ENCODE data around the gene HS3ST6. TPM values are rescaled to one million over a fixed set of nuclear protein-coding genes. Genes with fewer than 3 reads are reported as not detected.

Gene HS3ST6
- total RNA-seq, 1 donor from 2014 or later, result 4.4 TPM

DNA sequence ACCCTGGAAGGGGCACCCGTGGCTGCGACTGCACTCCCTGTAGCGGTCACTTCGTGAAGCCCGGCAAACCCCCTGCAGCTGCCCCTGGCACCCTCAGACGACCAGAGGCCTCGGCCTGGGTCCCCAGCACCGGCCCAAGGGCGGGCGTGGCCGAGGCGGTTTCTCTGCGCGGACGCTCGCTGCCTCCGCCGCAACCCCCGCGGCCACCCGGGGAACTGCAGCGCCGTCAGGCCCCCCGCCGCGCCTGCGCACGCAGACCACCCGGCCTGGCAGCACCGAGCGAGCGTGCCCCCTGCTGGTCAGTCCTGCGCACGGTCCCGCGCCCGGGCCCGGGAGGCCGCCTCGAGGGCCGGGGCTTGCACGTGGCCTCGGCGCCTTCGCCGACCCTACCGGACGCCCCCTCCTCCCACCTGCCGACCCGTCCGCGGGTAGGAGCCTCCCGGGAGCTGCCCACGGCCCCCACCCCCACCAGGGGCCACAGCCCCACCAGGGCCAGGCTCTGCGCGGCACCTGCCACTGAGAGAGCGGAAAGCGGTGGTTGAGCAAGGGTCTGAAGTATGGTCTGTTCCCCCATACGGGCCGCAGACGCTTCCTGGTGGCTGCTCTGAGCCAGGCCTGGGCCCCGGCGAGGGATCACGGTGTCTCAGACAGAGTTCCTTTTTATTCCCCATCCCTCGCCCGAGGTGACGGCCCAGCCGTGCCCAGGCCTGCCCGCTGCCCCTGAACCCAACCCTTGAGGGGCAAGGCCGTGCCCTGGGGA, 11.5 kb upstream of the HS3ST6 start:
- no peaks in the 10 kb centered on the region for H3K9me3 ChIP-seq
- intact Hi-C loops (cut with DNase I), result no loop called here
- H3K27ac ChIP-seq, result peak overlapping the region; percentile 95
- H3K36me3 ChIP-seq, result no peaks in the 10 kb centered on the region
- H3K27me3 ChIP-seq, result no peaks in the 10 kb centered on the region
- DNase-seq (ENCODE audit: extremely low spot score in 2 of 2), result no peak
- H3K4me1 ChIP-seq, result peaks cover 14% of the 10 kb centered on the region
- TF ChIP-seq, protein P1, sequence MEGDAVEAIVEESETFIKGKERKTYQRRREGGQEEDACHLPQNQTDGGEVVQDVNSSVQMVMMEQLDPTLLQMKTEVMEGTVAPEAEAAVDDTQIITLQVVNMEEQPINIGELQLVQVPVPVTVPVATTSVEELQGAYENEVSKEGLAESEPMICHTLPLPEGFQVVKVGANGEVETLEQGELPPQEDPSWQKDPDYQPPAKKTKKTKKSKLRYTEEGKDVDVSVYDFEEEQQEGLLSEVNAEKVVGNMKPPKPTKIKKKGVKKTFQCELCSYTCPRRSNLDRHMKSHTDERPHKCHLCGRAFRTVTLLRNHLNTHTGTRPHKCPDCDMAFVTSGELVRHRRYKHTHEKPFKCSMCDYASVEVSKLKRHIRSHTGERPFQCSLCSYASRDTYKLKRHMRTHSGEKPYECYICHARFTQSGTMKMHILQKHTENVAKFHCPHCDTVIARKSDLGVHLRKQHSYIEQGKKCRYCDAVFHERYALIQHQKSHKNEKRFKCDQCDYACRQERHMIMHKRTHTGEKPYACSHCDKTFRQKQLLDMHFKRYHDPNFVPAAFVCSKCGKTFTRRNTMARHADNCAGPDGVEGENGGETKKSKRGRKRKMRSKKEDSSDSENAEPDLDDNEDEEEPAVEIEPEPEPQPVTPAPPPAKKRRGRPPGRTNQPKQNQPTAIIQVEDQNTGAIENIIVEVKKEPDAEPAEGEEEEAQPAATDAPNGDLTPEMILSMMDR (IDR thresholded peaks at IDR 0.05), result peak; percentile 98 to 100 (median 99)
- peak in 1 of 2 donors; percentile 26 for TF ChIP-seq POLR2AphosphoS5 (IDR thresholded peaks at IDR 0.05; ENCODE audit: insufficient read depth in 1 of 2, low read depth in 1 of 2)
- no peak for TF ChIP-seq POLR2A (IDR thresholded peaks at IDR 0.05)
- H3K4me3 ChIP-seq, result peak overlapping the region; percentile 69 to 70

DNA sequence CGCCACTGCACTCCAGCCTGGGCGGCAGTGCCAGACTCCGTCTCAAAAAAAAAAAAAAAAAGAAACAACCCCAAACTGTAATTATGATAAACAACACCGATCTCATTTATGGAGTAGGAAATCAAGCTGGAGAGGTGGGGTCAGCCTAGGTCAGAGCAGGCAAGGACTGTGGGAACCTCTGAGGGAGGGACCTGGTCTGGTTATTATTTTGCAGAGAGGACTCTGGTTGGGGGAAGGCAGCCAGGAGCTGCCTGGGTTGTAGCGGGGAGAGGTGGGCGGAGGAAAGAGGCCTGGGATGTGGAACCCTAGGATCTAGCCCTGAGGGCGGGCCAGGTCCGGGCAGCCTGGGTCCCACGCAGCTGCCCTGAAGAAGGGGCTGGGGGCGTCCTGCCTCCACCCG, 10.9 kb upstream of the HS3ST6 start:
- Histone ChIP-seq H3K4me3 (peak overlapping the region; percentile 69 to 70), H3K9me3 (no peaks in the 10 kb centered on the region), H3K36me3 (no peaks in the 10 kb centered on the region), H3K27me3 (no peaks in the 10 kb centered on the region), H3K4me1 (peaks cover 20% of the 10 kb centered on the region), H3K27ac (peak overlapping the region; percentile 95)
- TF ChIP-seq, protein P1 (IDR thresholded peaks at IDR 0.05), result no peak
- DNase-seq (ENCODE audit: extremely low spot score in 2 of 2), result no peak
- intact Hi-C loops (cut with DNase I), result no loop called here

DNA sequence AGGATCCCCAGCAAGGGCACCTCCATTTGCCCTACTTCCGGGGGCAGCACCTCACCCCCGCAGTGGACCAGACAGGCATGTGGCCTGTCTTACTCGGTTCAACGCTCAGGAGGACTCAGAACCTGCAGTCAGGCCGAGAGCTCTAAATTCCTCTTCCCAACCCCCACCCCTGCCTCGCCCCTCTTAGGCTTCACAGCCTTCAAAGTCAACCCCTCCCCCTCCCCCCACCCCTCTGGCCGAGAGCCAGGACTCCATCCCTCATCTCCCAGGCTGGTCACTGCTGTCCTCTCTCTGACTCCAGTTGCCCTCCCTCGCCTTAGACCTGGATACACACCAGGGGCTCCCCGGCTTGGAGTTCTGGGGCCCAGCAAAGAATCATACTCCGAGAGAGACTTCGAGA, 8.1 kb upstream of the HS3ST6 start:
- Histone ChIP-seq H3K4me3 (no peak overlapping the region), H3K9me3 (no peaks in the 10 kb centered on the region), H3K27ac (no peak overlapping the region), H3K36me3 (no peaks in the 10 kb centered on the region), H3K4me1 (peaks cover 34% of the 10 kb centered on the region), H3K27me3 (no peaks in the 10 kb centered on the region)
- intact Hi-C loops (cut with DNase I), result loop anchor here (2.0 kb wide), 1 partner anchor 63 kb away; no protein-coding TSS in a partner anchor
- no peak for DNase-seq (ENCODE audit: extremely low spot score in 2 of 2)
- no peak for TF ChIP-seq POLR2AphosphoS5 (IDR thresholded peaks at IDR 0.05; ENCODE audit: insufficient read depth in 1 of 2, low read depth in 1 of 2)

DNA sequence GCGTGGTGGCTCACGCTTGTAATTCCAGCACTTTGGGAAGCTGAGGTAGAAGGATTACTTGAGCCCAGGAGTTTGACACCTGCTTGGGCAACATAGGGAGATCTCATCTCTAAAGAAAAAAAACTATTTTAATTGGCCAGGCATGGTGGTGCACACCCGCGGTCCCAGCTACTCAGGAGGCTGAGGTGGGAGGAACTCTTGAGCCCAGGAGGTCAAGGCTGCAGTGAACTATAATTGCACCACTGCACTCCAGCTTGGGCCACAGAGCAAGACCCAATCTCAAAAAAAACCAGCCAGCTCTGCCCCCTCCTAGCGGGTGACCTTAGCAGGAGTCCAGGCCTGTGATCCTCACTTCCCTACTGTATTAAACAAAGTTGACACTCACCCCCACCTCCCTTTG, 5.9 kb upstream of the HS3ST6 start:
- Histone ChIP-seq H3K4me1 (peaks cover 32% of the 10 kb centered on the region), H3K36me3 (no peaks in the 10 kb centered on the region), H3K27ac (peak overlapping the region; percentile 52), H3K4me3 (no peak overlapping the region), H3K9me3 (no peaks in the 10 kb centered on the region), H3K27me3 (no peaks in the 10 kb centered on the region)
- no peak for DNase-seq (ENCODE audit: extremely low spot score in 2 of 2)
- TF ChIP-seq POLR2AphosphoS5 (IDR thresholded peaks at IDR 0.05; ENCODE audit: insufficient read depth in 1 of 2, low read depth in 1 of 2) (no peak), POLR2A (IDR thresholded peaks at IDR 0.05) (no peak)
- TF ChIP-seq, protein P1 (IDR thresholded peaks at IDR 0.05), result no peak
- intact Hi-C loops (cut with DNase I), result no loop called here

DNA sequence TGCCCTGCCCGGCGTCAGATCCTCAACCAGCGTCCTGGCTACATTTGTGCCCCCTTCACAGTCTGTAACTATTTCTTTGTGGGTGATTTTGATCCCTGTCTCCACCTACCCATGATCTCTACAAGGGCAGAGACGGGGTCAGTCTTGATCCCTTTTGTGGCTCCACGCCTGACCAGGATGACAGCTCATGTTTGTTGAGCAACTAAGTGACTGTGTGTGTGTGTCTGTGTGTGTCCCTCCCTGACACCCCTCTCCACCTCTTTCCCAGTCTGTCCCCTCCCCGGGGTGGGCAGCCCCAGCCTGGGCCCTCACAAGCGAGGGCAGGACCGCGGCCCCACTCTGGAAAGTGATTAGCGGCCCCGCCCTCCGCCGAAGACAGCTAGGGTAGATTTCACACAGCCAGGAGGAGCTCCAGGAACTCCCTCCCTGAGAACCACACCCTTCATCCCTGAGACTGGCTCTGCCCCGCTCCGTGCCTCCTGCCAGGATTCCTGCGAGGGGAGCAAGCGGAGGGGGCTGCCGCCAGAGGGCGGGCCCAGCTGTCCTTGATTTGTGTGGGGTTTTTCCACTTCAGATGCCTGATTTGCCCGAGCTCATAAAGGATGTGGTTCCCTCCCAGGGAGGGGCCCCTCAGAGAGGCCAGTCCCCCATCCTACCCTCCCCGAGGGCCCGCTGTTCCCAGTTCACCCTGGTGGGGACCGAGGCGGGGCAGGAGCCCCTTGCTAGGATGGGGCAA, 5.3 kb upstream of the HS3ST6 start:
- no peaks in the 10 kb centered on the region for H3K36me3 ChIP-seq
- no peaks in the 10 kb centered on the region for H3K9me3 ChIP-seq
- TF ChIP-seq, protein P1 (IDR thresholded peaks at IDR 0.05), result peak in 1 of 3 experiments; percentile 15
- TF ChIP-seq POLR2AphosphoS5 (IDR thresholded peaks at IDR 0.05; ENCODE audit: insufficient read depth in 1 of 2, low read depth in 1 of 2) (peak in 1 of 2 donors; percentile 69), POLR2A (IDR thresholded peaks at IDR 0.05) (no peak)
- no peak overlapping the region for H3K4me3 ChIP-seq
- no peaks in the 10 kb centered on the region for H3K27me3 ChIP-seq
- H3K4me1 ChIP-seq, result peaks cover 33% of the 10 kb centered on the region
- intact Hi-C loops (cut with DNase I), result no loop called here
- no peak for DNase-seq (ENCODE audit: extremely low spot score in 2 of 2)
- H3K27ac ChIP-seq, result peak overlapping the region; percentile 52

Data from vagina (tissue), 2 donors.